Stimulated activated CD8-positive, alpha-beta memory T cell treated with anti-CD3 and anti-CD28 coated beads, Interleukin-4, amount 100 ng/mL, for 1 hour (primary cell): ENCODE results near the gene MACROD1.

Experiments used
- DNase-seq, 2 donors: peaks; one replicate each; pipeline ENCODE4 v3.0.0-alpha.2; 2020; ENCODE audit warnings: low read depth in 2 of 2, low spot score in 1 of 2

Gene MACROD1

GRCh38 chr11:64131683-64132190 lies 34.2 kb downstream of the MACROD1 start:
- DNase-seq, result no peak

GRCh38 chr11:64130618-64131017 lies 35.3 kb downstream of the MACROD1 start:
- DNase-seq, result no peak

- DNase-seq, result no peak
Measured at GRCh38 chr11:64129403-64129802, 36.5 kb downstream of the MACROD1 start.

GRCh38 chr11:64128255-64129006 lies 37.5 kb downstream of the MACROD1 start:
- DNase-seq, result no peak

- DNase-seq, result no peak
Measured at GRCh38 chr11:64127267-64128072, 38.4 kb downstream of the MACROD1 start.

- DNase-seq, result no peak
Measured at GRCh38 chr11:64126796-64127195, 39.1 kb downstream of the MACROD1 start.

GRCh38 chr11:64126371-64126770 lies 39.5 kb downstream of the MACROD1 start:
- DNase-seq, result no peak

GRCh38 chr11:64125676-64126075 lies 40.2 kb downstream of the MACROD1 start:
- no peak for DNase-seq

- no peak for DNase-seq
Measured at GRCh38 chr11:64124147-64124546, 41.8 kb downstream of the MACROD1 start.

- DNase-seq, result no peak
Measured at GRCh38 chr11:64123679-64124078, 42.2 kb downstream of the MACROD1 start.

- no peak for DNase-seq
Measured at GRCh38 chr11:64122411-64123410, 43.2 kb downstream of the MACROD1 start.

- no peak for DNase-seq
Measured at GRCh38 chr11:64121663-64122410, 44.1 kb downstream of the MACROD1 start.

GRCh38 chr11:64120951-64121569 lies 44.9 kb downstream of the MACROD1 start:
- no peak for DNase-seq

GRCh38 chr11:64119700-64120099 lies 46.2 kb downstream of the MACROD1 start:
- no peak for DNase-seq

- DNase-seq, result no peak
Measured at GRCh38 chr11:64118876-64119665, 46.8 kb downstream of the MACROD1 start.

GRCh38 chr11:64117763-64118459 lies 48.0 kb downstream of the MACROD1 start:
- DNase-seq, result no peak

GRCh38 chr11:64115531-64116522 lies 50.1 kb downstream of the MACROD1 start:
- no peak for DNase-seq
